ENCODE results near the gene RHOH. TPM values are rescaled to one million over a fixed set of nuclear protein-coding genes. Genes with fewer than 3 reads are reported as not detected.

Gene RHOH
- total RNA-seq, 2 experiments from 2014 or later, result 38.2 to 83.2 TPM

DNA sequence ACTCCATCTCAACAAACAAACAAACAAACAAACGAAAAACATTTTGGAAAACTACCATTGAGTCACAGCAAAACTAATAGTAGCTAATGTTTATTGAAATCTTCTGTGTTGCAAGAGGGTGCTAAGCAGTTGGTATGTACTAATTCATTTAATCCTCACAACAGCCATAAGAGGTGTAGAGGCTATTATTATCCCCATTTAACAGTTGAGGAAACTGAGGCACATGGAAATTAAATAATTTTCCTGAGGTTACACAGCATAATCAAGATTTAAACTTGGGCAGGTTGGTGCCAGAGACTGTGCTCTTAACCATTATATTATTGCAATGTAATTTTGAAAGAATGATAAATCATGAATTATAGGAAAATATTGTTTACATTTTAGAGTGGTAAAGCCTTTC, 17.5 kb upstream of the RHOH start:
- no peaks in the 10 kb centered on the region for H3K9me2 ChIP-seq (ENCODE audit: insufficient read depth, low read length)
- H3K4me3 ChIP-seq (ENCODE audit: low read depth, low read length, poor library complexity, severe bottlenecking), result no peak overlapping the region
- CTCF ChIA-PET (ENCODE audit: unreplicated experiment), result no interaction called here
- no peaks in the 10 kb centered on the region for H4K20me1 ChIP-seq (ENCODE audit: insufficient read depth, low read length)
- TF ChIP-seq, protein P1, sequence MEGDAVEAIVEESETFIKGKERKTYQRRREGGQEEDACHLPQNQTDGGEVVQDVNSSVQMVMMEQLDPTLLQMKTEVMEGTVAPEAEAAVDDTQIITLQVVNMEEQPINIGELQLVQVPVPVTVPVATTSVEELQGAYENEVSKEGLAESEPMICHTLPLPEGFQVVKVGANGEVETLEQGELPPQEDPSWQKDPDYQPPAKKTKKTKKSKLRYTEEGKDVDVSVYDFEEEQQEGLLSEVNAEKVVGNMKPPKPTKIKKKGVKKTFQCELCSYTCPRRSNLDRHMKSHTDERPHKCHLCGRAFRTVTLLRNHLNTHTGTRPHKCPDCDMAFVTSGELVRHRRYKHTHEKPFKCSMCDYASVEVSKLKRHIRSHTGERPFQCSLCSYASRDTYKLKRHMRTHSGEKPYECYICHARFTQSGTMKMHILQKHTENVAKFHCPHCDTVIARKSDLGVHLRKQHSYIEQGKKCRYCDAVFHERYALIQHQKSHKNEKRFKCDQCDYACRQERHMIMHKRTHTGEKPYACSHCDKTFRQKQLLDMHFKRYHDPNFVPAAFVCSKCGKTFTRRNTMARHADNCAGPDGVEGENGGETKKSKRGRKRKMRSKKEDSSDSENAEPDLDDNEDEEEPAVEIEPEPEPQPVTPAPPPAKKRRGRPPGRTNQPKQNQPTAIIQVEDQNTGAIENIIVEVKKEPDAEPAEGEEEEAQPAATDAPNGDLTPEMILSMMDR (conservative IDR thresholded peaks at IDR 0.05; ENCODE audit: low read length), result no peak
- no peak for TF ChIP-seq EZH2phosphoT487 (IDR thresholded peaks at IDR 0.05; ENCODE audit: borderline replicate concordance, low read depth, low read length)
- H3K79me2 ChIP-seq (ENCODE audit: insufficient read depth, low read depth, low read length), result no peaks in the 10 kb centered on the region
- intact Hi-C loops (cut with micrococcal nuclease; ENCODE audit: unreplicated experiment), result no loop called here
- no peaks in the 10 kb centered on the region for H3K9me3 ChIP-seq (ENCODE audit: low read length)
- peaks cover 49% of the 10 kb centered on the region for H3K4me1 ChIP-seq (ENCODE audit: insufficient read depth, low read length, poor library complexity, severe bottlenecking)
- no peak for DNase-seq (ENCODE audit: low spot score)
- no peak overlapping the region for H3K27ac ChIP-seq (ENCODE audit: low read depth, low read length, poor library complexity, severe bottlenecking)
- no TSS peak for BruUV-seq (replicated peaks)
- POLR2A ChIA-PET, result interaction anchor here (1.3 kb wide), 1 partner anchor 17 kb away, joined by 3 read pairs; no protein-coding TSS in a partner anchor
- H3K4me2 ChIP-seq (ENCODE audit: low read length), result 0 out of 2 replicates have a peak overlapping the region, but pooled peaks have one; percentile 47
- no peak overlapping the region for H2AFZ ChIP-seq (ENCODE audit: low read length)
- no peaks in the 10 kb centered on the region for H3K36me3 ChIP-seq (ENCODE audit: insufficient read depth, low read length)

DNA sequence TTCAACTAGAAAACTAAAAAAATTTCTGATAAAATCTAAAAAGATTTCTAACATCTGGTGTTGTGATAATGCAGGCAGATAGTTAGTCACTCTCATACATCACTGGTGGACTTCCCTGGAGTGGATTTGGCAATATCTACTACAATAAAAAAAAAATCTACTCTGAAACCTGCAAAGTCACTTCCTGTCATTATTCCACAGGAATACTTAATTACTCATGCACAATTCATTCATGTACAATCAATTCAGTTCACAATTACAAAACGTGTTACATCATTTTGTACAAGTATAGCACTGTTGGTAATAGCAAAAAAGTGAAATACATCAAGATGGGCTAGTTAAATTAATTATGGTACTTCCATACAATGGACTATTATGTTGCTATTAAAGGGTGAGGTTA, 16.5 kb upstream of the RHOH start:
- no peak for TF ChIP-seq EZH2phosphoT487 (IDR thresholded peaks at IDR 0.05; ENCODE audit: borderline replicate concordance, low read depth, low read length)
- TF ChIP-seq, protein P1 (conservative IDR thresholded peaks at IDR 0.05; ENCODE audit: low read length), result no peak
- ChIA-PET POLR2A (no interaction called here), CTCF (ENCODE audit: unreplicated experiment) (no interaction called here)
- H3K4me1 ChIP-seq (ENCODE audit: insufficient read depth, low read length, poor library complexity, severe bottlenecking), result peaks cover 58% of the 10 kb centered on the region
- no peak overlapping the region for H3K27ac ChIP-seq (ENCODE audit: low read depth, low read length, poor library complexity, severe bottlenecking)
- intact Hi-C loops (cut with micrococcal nuclease; ENCODE audit: unreplicated experiment), result no loop called here
- no peak overlapping the region for H3K4me3 ChIP-seq (ENCODE audit: low read depth, low read length, poor library complexity, severe bottlenecking)
- no peaks in the 10 kb centered on the region for H4K20me1 ChIP-seq (ENCODE audit: insufficient read depth, low read length)
- no peak overlapping the region for H3K4me2 ChIP-seq (ENCODE audit: low read length)
- no peak overlapping the region for H2AFZ ChIP-seq (ENCODE audit: low read length)
- H3K9me3 ChIP-seq (ENCODE audit: low read length), result no peaks in the 10 kb centered on the region
- peaks cover 4% of the 10 kb centered on the region; the same call in 1 of the 2 replicates for H3K79me2 ChIP-seq (ENCODE audit: insufficient read depth, low read depth, low read length)
- no TSS peak for BruUV-seq (replicated peaks)
- H3K36me3 ChIP-seq (ENCODE audit: insufficient read depth, low read length), result no peaks in the 10 kb centered on the region
- DNase-seq (ENCODE audit: low spot score), result no peak
- no peaks in the 10 kb centered on the region for H3K9me2 ChIP-seq (ENCODE audit: insufficient read depth, low read length)

DNA sequence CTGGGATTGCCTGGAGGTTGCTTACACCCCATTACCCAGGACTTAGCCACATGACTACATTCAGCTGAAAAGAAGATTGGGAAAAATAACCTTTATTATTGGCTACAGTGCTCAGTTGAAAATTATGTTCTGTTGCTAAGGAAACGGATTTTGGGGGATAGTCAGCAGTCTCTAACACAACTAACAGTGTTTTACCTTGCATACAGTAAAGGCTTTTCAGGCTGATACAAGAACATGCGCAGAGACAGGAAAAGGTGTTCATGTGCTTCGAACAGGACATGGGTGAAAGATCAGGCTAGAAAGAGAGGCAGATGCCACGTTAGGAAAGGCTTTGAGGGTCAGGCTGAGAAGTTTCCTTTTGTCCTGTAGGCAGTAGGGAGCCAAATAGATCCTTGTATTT, 14.8 kb upstream of the RHOH start:
- no peak overlapping the region for H3K27ac ChIP-seq (ENCODE audit: low read depth, low read length, poor library complexity, severe bottlenecking)
- intact Hi-C loops (cut with micrococcal nuclease; ENCODE audit: unreplicated experiment), result no loop called here
- no peaks in the 10 kb centered on the region for H4K20me1 ChIP-seq (ENCODE audit: insufficient read depth, low read length)
- no peak for TF ChIP-seq EZH2phosphoT487 (IDR thresholded peaks at IDR 0.05; ENCODE audit: borderline replicate concordance, low read depth, low read length)
- TF ChIP-seq, protein P1 (conservative IDR thresholded peaks at IDR 0.05; ENCODE audit: low read length), result no peak
- BruUV-seq (replicated peaks), result no TSS peak
- H3K79me2 ChIP-seq (ENCODE audit: insufficient read depth, low read depth, low read length), result peaks cover 6% of the 10 kb centered on the region; the same call in 1 of the 2 replicates
- H3K36me3 ChIP-seq (ENCODE audit: insufficient read depth, low read length), result no peaks in the 10 kb centered on the region
- peak overlapping the region; percentile 26; the same call in 1 of the 2 replicates for H2AFZ ChIP-seq (ENCODE audit: low read length)
- ChIA-PET POLR2A (interaction anchor here (0.6 to 2.0 kb wide), 4 partner anchors 9 to 125 kb away, joined by 3 to 10 read pairs (median 3); no protein-coding TSS in a partner anchor), CTCF (ENCODE audit: unreplicated experiment) (interaction anchor here (0.9 kb wide), 1 partner anchor 135 kb away, joined by 3 read pairs; no protein-coding TSS in a partner anchor)
- H3K4me3 ChIP-seq (ENCODE audit: low read depth, low read length, poor library complexity, severe bottlenecking), result no peak overlapping the region
- no peaks in the 10 kb centered on the region for H3K9me2 ChIP-seq (ENCODE audit: insufficient read depth, low read length)
- H3K9me3 ChIP-seq (ENCODE audit: low read length), result no peaks in the 10 kb centered on the region
- peaks cover 75% of the 10 kb centered on the region for H3K4me1 ChIP-seq (ENCODE audit: insufficient read depth, low read length, poor library complexity, severe bottlenecking)
- peak; percentile 52 for DNase-seq (ENCODE audit: low spot score)
- H3K4me2 ChIP-seq (ENCODE audit: low read length), result peak overlapping the region; percentile 27; the same call in 1 of the 2 replicates

Measured in OCI-LY7 (cell line).